Left ventricle myocardium inferior (tissue), 1 donor: ENCODE results near the gene OR5B17. TPM values are rescaled to one million over a fixed set of nuclear protein-coding genes. Genes with fewer than 3 reads are reported as not detected.
"Not testable (repeated sequence)": the region's sequence is repeated elsewhere in the genome, so short reads cannot be mapped to it uniquely, and the experiment has no call there.

ENCODE experiments used
- DNase-seq: peaks from one replicate; pipeline ENCODE4 v3.0.0-alpha.2; 2020
- H3K27ac ChIP-seq: fragments of 200-600 bp; replicated peaks from 2 replicates; pipeline ENCODE4 v1.8.0; 2021
- H3K27me3 ChIP-seq: fragments of 200-600 bp; 2 replicates; pipeline ENCODE4 v1.8.0; 2021; ENCODE audit warnings: low read depth
- H3K36me3 ChIP-seq: fragments of 200-600 bp; 2 replicates; pipeline ENCODE4 v1.8.0; 2021
- H3K4me1 ChIP-seq: fragments of 200-600 bp; 2 replicates; pipeline ENCODE4 v1.8.0; 2021
- H3K4me3 ChIP-seq: fragments of 200-600 bp; 2 replicates; pipeline ENCODE4 v1.8.0; 2021; ENCODE audit warnings: mild to moderate bottlenecking, moderate library complexity
- H3K9me3 ChIP-seq: fragments of 200-600 bp; replicated peaks from 2 replicates; pipeline ENCODE4 v1.8.0; 2021
- intact Hi-C: fragments of 100-400 bp; cut with micrococcal nuclease; formaldehyde crosslinking; loops from one replicate; pipeline ENCODE4 v1.11.0; 2022
- long read RNA-seq: library from polyadenylated mRNA; unstranded; transcript quantifications from one replicate; pipeline ENCODE4 v2.0.0, GENCODE V29; 2021
- total RNA-seq: library from RNA; stranded (reverse); fragmentation: NEBNext Ultra II Directional; extraction: Animal tissue kit (Norgen Biotek cat#: 25700); gene quantifications from one replicate; pipeline ENCODE4 v1.2.1, GENCODE V29; 2021
- TF ChIP-seq, protein P1 (sequence below): fragments of 200-600 bp; IDR thresholded peaks from 2 replicates; pipeline ENCODE4 v1.8.0; 2021; ENCODE audit warnings: antibody characterized with exemption, mild to moderate bottlenecking, borderline replicate concordance
- donor health status: DM: no; HTN: yes; CAD: no; lungs with severe emphysema.

OR5B17 gene
- not detected for total RNA-seq
- long read RNA-seq: 0 reads

DNA sequence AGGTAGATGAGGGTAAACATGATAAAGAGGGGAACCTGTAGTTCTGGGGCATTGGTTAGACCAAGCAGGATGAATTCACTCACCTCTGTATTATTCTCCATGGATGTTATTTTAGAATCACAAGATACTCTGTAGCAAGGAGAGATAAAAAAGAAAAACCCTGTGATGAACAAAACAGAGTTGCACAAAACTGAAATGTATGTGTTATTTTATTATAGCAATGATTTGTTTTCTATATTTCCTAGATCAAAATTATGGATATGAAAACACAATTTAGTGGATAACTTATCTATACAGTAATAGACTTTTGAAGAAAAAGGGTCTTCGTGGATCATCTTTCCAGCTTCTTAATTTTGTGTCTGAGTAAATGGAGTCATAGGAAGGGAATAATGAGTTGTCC, at the start of gene OR5B17:
TSS of gene OR5B17 (minus strand) at position 101 of the 400 bp plus-strand sequence. CDS start at position 101, 0 bp downstream.
- Histone ChIP-seq H3K27me3 (no peaks in the 10 kb centered on the region), H3K4me1 (no peaks in the 10 kb centered on the region), H3K27ac (no peak within 1 kb of the TSS), H3K36me3 (no peaks in the 10 kb centered on the region), H3K9me3 (no peaks in the 10 kb centered on the region), H3K4me3 (no peak within 1 kb of the TSS)
- TF ChIP-seq, protein P1, sequence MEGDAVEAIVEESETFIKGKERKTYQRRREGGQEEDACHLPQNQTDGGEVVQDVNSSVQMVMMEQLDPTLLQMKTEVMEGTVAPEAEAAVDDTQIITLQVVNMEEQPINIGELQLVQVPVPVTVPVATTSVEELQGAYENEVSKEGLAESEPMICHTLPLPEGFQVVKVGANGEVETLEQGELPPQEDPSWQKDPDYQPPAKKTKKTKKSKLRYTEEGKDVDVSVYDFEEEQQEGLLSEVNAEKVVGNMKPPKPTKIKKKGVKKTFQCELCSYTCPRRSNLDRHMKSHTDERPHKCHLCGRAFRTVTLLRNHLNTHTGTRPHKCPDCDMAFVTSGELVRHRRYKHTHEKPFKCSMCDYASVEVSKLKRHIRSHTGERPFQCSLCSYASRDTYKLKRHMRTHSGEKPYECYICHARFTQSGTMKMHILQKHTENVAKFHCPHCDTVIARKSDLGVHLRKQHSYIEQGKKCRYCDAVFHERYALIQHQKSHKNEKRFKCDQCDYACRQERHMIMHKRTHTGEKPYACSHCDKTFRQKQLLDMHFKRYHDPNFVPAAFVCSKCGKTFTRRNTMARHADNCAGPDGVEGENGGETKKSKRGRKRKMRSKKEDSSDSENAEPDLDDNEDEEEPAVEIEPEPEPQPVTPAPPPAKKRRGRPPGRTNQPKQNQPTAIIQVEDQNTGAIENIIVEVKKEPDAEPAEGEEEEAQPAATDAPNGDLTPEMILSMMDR: no peak
- no peak for DNase-seq
- intact Hi-C loops: no loop called here

DNA sequence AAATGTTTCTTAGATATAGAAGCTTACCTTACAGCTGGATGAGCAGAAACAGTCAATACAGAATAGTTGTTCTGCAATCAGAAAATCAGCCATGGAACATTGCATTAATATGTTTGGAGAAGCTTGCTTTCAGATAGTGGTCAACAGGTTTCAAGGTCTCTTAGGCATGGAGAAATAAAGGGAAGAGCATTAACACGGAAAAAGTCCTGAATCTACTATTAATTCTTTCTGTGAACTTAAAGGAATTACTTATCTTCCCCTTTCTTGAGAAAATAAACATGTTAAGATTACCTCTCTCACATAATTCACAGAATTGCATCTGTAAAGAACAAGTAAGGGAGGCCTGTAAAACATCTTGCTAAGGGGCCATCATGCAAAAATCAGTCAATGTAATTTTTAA, 47.9 kb upstream of the OR5B17 start, which contains the start of gene OR5B3:
TSS of gene OR5B3 (minus strand) at position 101 of the 400 bp plus-strand sequence. CDS start 3,465 bp downstream, outside the sequence.
- intact Hi-C loops: no loop called here
- TF ChIP-seq, protein P1: no peak
- no peak for DNase-seq
- Histone ChIP-seq H3K36me3 (no peaks in the 10 kb centered on the region), H3K9me3 (peaks cover 67% of the 10 kb centered on the region), H3K27ac (no peak within 1 kb of the TSS), H3K27me3 (no peaks in the 10 kb centered on the region), H3K4me1 (no peaks in the 10 kb centered on the region), H3K4me3 (no peak within 1 kb of the TSS)

GRCh38 chr11:58399622-58400021, 40.8 kb upstream of the OR5B17 start:
- peaks cover 24% of the 10 kb centered on the region for H3K9me3 ChIP-seq
- H3K27ac ChIP-seq, H3K4me1 ChIP-seq, H3K4me3 ChIP-seq, intact Hi-C loops, DNase-seq, H3K27me3 ChIP-seq, H3K36me3 ChIP-seq: not testable (repeated sequence)

GRCh38 chr11:58395581-58395980, 36.7 kb upstream of the OR5B17 start:
- DNase-seq: no peak
- Histone ChIP-seq H3K4me1 (no peaks in the 10 kb centered on the region), H3K27ac (no peak overlapping the region), H3K4me3 (no peak overlapping the region), H3K27me3 (no peaks in the 10 kb centered on the region), H3K36me3 (no peaks in the 10 kb centered on the region), H3K9me3 (peaks cover 21% of the 10 kb centered on the region)
- TF ChIP-seq, protein P1: no peak
- intact Hi-C loops: no loop called here

DNA sequence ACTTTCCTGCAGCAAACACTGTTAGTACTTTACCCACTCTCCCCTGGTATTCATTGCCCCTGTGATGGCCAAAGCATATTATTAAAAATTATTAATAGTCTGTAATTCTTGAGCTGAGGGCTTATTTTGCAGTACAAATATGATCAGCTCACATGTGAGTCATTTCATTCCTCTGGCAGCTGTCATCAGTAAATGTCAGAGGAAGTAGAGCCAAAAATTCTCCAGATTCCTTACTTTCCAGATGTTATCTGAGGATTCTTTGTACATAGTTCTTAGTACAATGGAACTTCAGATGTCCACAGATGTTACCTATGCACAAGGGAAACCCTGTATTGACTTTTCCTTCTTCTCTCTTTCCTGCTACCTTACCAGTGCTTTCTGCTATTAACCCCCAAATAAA, 35.3 kb upstream of the OR5B17 start:
- H3K36me3 ChIP-seq: no peaks in the 10 kb centered on the region
- H3K27me3 ChIP-seq: no peaks in the 10 kb centered on the region
- no peaks in the 10 kb centered on the region for H3K4me1 ChIP-seq
- H3K4me3 ChIP-seq: no peak overlapping the region
- no peak for DNase-seq
- TF ChIP-seq, protein P1: no peak
- intact Hi-C loops: no loop called here
- peaks cover 23% of the 10 kb centered on the region for H3K9me3 ChIP-seq
- H3K27ac ChIP-seq: no peak overlapping the region

DNA sequence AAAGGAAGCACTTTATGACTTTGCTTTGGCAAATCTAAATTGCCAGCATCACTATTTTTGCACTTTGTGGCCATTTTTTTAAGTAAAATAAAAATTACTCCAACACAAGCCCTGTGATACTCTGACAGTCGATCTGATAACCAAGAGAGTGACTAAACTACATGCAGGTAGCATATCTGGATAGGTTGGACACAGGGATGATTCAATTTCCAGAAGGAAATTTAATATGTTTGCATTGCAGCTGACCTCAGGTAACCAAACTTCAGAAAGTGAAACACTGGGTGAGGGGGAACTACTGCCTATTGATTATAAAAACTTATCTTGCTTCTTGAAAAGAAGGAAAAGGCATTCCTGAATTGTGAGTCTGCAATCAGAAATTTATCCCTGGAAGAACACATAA, 33.9 kb upstream of the OR5B17 start:
- no peak for DNase-seq
- Histone ChIP-seq H3K9me3 (peaks cover 23% of the 10 kb centered on the region), H3K4me3 (no peak overlapping the region), H3K4me1 (no peaks in the 10 kb centered on the region), H3K27ac (no peak overlapping the region), H3K27me3 (no peaks in the 10 kb centered on the region), H3K36me3 (no peaks in the 10 kb centered on the region)
- TF ChIP-seq, protein P1: no peak
- intact Hi-C loops: no loop called here
